GM18951 (cell line): ENCODE data around the gene PROCA1.
"Not testable (repeated sequence)": the region's sequence is repeated elsewhere in the genome, so short reads cannot be mapped to it uniquely, and the experiment has no call there.

Experiments
- POLR2A ChIP-seq: IDR thresholded peaks from 4 replicates; pipeline ENCODE4 v1.6.1; 2011; ENCODE audit warnings: mild to moderate bottlenecking; ENCODE audit not compliant: insufficient read length, insufficient read depth; ENCODE audit errors: extremely low read depth
- in situ Hi-C: fragments of 300-500 bp; cut with MboI; formaldehyde crosslinking; loops from one replicate; pipeline ENCODE4 v1.12.0; 2022; ENCODE audit warnings: low sequenced_read_pairs, mixed read lengths, inconsistent platforms; ENCODE audit not compliant: unreplicated experiment

The PROCA1 gene

DNA sequence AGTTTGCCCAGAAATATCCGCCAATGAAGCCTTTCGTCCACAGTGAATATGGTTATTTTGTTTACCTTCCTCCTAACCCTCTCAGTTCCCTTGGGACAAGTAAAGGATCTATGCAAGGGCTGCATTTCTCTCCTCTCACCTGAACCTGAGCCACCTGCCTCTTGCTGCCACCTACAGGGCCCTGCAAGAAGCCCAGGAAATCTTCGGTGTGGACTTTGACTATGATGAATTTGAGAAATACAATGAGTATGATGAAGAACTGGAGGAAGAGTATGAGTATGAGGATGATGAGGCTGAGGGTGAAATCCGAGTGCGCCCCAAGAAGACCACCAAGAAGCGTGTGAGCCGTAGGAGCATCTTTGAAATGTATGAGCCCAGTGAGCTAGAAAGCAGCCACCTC is 35.7 kb downstream of the PROCA1 start:
- in situ Hi-C loops: no loop called here
- no peak for TF ChIP-seq POLR2A

DNA sequence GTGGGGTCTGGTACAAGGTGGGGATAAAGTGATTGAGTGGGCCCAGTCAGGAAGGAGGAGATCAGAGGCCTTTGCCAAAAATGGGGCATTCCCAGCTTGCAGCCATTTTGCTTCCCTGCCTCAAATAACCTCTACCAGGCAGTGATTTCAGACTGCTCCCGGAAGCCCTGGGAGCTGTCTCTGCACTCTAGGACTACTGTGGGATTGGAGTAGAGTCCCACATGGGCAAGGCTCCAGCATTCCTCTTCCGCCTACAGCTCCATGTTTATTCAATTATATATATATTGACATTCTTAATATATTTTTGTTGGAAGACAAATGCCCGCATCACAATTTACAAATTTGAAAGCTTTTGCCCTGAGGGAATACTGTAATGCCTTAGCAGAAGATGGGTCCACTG is 36.2 kb downstream of the PROCA1 start:
- TF ChIP-seq POLR2A: no peak
- in situ Hi-C loops: no loop called here

DNA sequence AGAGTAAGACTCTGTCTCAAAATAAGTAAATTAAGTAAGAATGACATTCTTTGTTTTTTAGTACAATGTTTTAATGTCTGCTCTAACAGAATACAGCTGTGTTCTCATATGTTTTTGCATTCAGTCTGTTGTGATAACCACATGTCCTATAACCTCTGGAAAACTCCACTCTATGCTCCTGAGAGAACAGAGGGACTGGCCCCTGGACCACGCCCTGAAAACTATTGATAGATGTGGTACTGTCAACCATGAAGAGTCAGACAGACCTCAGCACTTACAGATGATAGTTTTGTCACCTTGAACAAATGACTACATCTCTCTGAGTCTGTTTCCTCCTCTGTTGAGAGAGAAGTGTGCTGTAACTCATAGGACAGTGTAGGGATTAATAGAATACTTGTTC is 41.8 kb downstream of the PROCA1 start:
- in situ Hi-C loops: no loop called here
- no peak for TF ChIP-seq POLR2A

DNA sequence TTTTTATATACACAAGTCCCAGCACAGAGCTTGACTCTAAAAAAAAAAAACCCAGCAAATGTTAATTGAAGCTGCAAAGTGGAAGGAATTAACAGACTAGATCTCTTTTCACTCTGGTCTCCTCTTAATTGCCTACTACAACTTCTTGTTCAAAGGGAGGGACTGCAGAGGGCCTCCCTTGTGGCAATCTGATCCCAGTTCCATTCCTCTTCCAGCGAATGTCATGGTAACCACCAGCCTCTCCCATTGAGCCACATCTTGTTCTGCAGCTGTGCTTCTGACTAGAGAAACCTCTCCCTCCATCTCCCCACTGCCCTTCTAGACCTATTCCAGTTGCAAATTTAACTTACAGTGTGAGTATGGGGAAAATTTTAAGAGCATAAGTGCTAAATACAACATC is 43.8 kb downstream of the PROCA1 start:
- in situ Hi-C loops: no loop called here
- TF ChIP-seq POLR2A: no peak

DNA sequence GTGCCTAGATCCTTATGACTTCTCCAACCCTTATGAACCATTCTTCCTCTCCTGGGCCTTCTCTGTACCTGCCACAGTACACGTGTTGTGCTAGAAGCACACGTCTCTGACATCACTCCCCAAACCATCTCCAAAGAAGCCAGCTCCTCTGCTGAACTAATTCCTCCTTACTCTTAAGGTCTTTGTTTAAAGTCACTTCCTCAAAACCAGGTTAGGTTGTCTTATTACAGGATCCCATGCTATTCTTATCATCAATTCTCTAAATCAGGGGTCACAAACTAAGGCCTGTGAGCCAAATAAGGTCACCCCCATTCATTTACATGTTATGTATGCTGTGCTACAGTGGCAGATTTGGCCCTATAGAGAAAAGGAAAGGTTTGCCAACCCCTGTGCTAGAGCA is 45.7 kb downstream of the PROCA1 start:
- in situ Hi-C loops: no loop called here
- no peak for TF ChIP-seq POLR2A

DNA sequence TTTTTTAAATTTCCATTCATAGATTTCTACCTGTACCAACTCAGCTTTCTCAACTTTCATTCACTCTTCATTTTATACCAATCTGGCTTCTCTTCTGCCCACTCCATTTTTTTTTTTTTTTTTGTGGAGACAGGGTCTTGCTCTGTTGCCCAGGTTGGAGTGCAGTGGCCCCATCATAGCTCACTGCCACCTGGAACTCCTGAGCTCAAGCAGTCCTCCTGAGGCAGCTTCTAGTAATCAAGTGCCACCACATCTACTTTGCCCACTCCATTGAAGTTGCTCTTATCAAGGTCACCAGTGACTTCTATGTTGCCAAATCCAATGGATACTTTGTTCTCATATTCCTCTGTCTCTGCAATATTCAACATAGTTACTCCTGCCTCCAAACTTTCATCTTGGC is 48.0 kb downstream of the PROCA1 start:
- in situ Hi-C loops: no loop called here

DNA sequence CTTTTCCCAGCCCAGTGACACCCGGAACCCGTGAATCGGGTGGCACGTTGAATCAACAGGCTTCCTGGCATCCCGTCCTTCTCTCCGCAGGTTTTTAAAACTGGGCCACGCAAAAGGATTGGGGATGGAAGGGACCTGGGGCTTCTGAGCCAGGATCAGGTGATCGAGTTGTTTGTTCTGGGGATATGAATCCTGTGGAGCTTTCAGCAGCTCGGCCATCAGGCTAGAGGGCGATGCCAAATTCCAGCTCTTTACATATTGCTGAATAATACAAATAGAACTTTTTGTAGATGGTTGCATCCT is 49.2 kb downstream of the PROCA1 start:
- in situ Hi-C loops: no loop called here
- no peak for TF ChIP-seq POLR2A

More for the DNA sequence above, 48.0 kb downstream of the PROCA1 start:
- no peak for TF ChIP-seq POLR2A

DNA sequence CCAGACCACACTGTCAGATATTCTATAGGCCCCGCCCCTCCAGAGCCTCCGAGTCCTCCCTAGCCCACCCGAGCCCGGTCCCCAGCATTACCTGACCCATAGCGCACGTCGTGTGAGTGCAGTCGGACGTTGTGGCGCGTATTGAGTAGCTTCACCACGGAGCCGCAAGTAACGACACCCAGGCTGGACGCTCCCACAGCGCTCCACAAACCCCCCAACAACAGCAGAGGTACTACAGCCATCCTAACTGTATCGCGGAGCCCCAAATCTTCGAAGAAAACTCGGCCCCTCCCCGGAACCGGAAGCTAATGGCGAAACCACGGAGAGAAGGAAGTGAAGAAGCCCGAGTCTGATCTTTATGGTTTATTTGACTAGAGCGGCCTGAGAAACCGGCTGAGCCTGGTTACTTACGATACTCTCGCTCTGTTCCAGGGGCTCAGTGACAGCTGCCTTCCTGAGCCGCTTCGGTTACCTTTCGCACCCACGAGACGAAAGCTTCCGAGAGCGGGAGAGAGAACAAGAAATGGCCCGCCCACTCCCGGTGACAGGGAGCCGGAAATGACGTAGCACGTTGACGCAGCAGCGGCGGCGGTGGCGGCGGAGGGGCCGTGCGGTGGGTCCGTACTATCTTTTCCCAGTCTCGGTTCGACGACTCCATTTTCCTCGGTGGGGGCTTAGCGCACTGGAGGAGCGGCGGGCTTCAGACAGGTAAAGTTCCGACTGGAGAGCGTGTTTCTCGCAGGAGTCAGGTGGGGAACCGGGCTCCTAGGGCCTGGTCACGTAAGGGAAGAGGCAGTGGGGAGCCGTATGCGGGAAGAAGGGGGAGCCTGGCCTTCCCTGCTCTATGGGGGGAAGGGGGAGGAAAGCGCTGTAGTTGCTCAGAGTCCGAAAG is 49.8 kb downstream of the PROCA1 start, which contains the start of the genes SDF2 and SUPT6H:
Gene SDF2, minus strand, starts transcription at position 272 of the 892 bp plus-strand sequence. Its CDS starts 30 bp downstream, at position 242.
Gene SUPT6H, plus strand, starts transcription at position 571 of the 892 bp plus-strand sequence. CDS start 11,197 bp downstream, outside the sequence.
- in situ Hi-C loops: no loop called here
- TF ChIP-seq POLR2A: peak; percentile 88

DNA sequence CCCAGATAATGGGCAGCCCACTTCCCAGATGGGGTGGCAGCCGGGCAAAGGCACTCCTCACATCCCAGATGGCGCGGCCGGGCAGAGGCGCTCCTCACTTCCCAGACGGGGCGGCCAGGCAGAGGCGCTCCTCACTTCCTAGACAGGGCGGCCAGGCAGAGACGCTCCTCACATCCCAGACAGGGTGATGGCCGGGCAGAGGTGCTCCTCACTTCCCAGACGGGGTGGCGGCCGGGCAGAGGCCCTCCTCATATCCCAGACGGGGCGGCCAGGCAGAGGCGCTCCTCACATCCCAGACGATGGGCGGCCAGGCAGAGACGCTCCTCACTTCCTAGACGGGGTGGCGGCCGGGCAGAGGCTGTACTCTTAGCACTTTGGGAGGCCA is 52.2 kb downstream of the PROCA1 start:
- in situ Hi-C loops: not testable (repeated sequence)

DNA sequence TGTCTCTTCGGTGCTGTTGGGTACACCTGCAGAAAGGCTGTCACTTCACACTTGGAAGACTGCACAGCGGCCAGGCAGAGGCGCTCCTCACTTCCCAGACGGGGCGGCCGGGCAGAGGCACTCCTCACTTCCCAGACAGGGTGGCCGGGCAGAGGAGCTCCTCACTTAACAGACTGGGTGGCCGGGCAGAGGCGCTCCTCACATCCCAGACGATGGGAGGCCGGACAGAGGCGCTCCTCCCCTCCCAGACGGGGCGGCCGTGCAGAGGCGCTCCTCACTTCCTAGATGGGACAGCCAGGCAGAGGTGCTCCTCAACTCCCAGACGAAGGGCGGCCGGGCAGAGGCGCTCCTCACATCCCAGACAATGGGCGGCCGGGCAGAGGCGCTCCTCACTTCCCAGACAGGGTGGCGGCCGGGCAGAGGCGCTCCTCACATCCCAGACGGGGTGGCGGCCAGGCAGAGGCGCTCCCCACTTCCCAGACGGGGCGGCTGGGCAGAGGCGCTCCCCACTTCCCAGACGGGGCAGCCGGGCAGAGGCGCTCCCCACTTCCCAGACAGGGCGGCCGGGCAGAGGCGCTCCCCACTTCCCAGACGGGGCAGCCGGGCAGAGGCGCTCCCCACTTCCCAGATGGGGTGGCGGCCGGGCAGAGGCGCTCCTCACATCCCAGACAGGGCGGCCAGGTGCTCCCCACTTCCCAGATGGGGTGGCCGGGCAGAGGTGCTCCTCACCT is 52.8 kb downstream of the PROCA1 start:
- in situ Hi-C loops: not testable (repeated sequence)

DNA sequence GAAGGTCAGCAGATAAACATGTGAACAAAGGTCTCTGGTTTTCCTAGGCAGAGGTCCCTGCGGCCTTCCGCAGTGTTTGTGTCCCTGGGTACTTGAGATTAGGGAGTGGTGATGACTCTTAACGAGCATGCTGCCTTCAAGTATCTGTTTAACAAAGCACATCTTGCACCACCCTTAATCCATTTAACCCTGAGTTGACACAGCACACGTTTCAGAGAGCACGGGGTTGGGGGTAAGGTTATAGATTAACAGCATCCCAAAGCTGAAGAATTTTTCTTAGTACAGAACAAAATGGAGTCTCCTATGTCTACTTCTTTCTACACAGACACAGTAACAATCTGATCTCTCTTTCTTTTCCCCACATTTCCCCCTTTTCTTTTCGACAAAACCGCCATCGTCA is 53.3 kb downstream of the PROCA1 start:
- in situ Hi-C loops: not testable (repeated sequence)

DNA sequence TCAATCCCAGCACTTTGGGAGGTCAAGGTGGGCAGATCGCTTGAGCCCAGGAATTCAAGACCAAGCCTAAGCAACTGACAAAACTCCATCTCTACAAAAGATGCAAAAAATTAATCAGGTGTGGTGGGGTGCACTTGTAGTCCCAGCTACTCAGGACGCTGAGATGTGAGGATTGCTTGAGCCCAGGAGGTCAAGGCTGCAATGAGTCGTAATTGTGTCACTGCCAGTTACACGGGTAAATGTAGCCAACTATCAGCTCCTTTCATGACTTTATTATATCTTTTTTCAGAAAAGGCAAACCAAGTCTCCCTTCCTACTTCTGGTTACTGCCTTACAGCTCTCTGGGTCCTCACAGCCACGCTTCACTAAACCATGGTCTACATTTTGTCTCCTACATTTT is 53.9 kb downstream of the PROCA1 start:
- TF ChIP-seq POLR2A: no peak
- in situ Hi-C loops: no loop called here

DNA sequence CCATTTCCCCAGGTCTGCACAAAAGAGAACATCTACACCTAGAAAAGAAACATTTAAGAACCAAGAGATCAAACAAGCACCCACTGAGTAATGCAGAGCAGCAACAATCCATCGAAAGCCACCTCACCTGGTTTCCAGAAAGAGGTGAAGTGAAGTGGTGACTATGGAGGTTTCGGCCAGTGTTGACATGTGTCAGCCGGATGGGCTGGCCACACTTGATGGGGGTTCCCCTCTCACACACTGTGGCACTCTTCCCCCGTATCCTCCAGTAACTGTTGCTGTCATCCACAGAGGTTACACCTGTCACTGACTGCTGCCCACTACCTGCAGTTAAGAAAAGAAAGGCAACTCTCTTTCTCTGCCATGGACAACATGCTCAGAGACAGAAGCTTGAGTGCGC is 56.5 kb downstream of the PROCA1 start:
- in situ Hi-C loops: no loop called here
- no peak for TF ChIP-seq POLR2A
